CD4-positive, alpha-beta T cell treated with Interleukin-6 at 100 ng/mL for 8 hours (primary cell): ENCODE measurements around the gene CMIP.

Experiments
- DNase-seq: peaks from one replicate; pipeline ENCODE4 v3.0.0-alpha.2; 2020; ENCODE audit warnings: mixed read lengths, low spot score

Gene CMIP

DNA sequence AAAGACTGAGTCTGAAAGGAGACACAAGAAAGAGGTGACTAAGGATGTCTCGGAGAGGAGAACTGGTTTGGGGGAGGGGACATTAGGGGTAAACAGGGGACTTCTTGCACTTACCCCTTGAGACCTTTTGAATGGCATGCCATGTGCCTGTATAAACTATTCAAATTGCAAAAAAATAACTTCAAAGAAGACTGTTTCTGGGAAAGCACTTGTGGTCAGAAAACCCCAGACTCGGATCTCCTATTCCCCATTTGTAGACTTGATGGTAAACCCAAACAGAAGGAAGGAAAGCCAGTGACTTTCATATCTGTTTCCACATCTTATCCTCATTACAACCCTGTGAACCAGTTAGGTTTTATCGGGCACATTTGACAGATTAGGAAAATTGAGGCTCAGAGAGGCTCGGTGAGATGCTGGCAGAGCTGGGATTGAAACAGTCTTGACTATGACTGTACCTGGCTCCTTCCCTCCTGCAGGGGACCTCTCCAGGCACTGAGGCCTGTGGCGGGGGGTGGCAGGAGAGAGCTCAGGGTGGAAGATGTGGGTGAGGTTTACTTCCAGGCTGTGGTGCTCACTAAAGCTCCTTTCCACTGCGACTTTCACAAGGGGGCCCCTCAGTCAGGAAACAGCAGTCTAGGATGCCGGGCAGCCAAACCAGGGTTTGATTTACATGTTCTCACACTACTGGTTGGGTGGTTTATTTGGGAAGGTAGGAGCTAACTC lies 304.0 kb downstream of the CMIP start:
- DNase-seq = no peak

DNA sequence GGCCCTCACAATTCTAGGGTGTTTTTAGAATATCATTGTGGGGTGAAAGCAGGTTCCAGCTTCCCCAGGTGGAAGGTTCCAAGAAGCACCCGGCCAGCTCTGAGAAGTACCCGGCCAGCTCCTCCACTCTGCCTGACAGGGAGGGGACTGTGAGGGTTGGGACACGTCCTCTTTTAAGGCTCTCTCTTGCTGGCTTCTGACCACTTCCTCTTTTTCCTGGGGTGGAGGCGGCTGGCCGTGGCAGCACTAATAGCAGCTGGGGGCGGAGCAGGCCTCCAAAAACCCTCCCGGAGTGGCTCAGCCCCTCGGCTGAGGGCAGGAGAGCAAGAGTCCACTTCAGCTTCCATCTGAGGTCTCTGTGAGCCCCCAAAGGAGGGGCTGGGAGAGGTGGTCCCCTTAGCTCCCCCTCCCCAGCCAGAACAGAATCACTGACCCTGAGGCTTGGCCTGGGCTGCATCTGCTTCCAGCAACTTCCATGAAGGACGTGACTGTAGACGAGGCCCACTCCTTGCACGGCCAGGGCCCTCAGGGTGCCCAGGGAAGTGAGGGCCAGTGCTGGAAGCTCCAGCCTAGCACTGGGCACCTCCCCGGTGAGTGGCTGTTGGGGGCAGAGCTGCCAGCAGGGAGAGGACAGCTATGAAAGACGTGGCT lies 307.7 kb downstream of the CMIP start:
- no peak for DNase-seq

DNA sequence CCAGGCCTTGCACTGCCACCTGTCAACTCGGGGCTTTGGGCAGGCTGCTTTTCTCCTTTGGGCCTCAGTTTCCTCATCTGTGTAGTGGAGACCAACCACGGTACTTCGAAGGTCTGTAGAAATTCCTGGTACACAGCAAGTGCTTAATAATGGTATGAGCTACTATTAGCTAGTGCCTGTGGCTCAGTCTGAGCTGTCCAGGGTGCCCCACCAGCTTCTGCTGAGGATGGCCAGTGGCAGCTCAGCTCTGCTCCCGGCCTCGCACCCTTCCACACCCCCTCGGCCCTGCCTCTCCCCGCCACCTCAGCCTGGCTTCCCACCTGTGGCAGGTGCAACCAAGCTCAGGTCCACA lies 308.2 kb downstream of the CMIP start:
- DNase-seq = no peak

DNA sequence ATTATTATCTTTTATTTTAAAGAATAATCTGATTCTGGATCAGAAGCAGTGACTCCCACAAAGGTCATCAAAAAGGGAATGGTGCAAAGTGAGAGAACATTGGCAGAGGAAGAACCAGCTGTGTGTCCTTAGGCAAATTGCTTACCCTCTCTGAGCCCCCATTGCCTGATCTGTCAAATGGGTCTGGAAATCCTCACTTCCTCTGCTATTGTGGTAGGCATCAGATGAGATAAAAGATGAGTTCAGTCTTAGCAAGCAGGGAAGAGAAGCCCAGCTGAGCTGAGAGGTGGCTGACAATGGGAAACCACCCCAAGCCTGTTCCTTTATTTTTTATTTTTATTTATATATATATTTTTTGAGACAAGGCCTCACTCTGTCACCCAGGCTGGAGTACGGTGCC lies 310.2 kb downstream of the CMIP start:
- DNase-seq = no peak

DNA sequence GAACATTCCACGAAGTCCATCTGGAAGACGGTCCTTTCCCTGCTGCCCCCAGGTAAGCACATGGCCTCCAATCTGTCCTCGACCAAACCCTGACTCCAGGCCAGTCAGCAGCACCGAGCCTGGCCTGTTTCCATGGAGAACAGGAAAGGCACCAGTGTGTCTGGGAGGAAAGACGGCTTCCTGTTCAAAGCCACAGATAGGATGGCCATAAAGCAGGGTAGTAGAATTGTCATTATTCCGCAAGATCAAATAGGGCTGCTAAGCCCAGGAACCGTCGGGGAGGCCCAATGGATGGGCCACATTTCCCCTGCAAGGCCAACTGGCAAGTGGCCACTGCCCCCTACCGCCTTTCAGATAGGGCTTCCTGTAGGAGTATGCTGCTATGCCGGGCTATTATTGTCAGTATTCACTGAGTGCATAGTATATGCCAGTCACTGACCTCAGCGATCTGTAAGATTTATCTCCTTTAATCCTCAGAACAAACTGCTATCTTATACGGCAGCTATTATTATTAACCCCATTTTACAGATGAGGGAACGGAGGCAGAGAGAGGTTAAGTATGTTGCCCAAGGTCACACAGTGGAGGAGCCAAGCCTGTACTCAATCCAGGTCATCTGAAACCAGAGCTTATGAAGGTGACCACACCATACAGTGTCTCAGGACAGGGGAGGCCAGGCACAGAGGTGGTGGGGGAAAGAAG lies 311.5 kb downstream of the CMIP start:
- no peak for DNase-seq

DNA sequence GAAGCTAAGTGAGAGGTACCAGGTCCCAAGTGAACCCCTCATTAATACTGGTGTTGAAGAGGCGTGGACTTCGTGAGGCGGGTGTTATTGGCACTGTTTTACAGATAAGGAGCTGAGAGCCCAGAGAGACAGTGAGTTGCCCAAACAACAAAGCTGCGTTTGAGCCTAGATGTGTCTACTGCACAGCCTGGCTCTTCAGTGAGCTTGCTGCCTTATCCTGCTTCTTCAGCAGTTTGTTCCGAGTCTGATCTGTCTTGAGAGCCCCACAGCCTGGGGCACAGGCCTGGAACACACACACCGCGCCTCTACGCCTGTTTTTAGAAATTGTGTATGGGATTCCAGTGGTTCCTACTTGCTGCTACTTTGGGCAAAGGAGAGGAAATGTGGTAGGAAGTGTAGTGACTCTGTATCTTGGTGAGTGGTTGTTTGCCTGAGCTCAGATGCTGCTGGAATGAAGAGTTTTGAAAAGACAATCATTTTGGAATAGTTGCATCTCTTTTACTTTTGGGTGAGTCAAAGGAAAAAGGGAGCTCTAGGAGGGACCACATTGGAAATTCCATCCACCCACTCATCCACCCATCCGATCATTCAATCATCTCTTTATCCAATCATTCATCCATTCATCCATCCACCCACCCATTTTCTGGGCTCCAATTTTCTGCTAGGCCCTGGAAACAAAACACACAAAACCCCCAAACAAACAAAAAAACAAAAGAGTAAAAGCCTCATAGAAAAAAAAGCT lies 312.2 kb downstream of the CMIP start:
- no peak for DNase-seq

DNA sequence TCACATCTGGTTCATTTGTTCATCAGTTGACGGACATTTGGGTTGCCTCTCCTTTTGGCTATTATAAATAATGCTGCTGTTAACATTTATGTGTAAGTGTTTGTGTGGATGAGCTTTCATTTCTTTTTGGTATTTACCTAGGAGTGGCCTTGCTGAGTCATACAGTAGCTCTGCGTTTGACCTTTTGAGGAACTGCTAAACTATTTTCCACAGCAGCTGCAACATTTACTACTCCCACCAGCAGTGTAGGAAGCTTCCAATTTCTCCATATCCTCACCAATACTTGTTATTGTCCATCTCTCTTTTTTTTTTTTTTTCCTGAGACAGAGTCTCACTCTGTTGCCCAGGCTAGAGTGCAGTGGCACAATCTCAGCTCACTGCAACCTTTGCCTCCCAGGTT lies 313.8 kb downstream of the CMIP start:
- DNase-seq = no peak
